Renal pelvis (tissue), 12 donors: ENCODE results near the gene GUCY1A2. TPM values are rescaled to one million over a fixed set of nuclear protein-coding genes. Genes with fewer than 3 reads are reported as not detected.
"Not testable (repeated sequence)": the region's sequence is repeated elsewhere in the genome, so short reads cannot be mapped to it uniquely, and the experiment has no call there.

ENCODE experiments used
- DNase-seq: peaks from one replicate; pipeline ENCODE4 v3.0.0-alpha.2; 2013
- long read RNA-seq, 16 experiments: transcript quantifications; one replicate each; lab custom pipeline, GENCODE V29; 2026
- polyA plus RNA-seq, 3 donors: library from polyadenylated mRNA; unstranded; fragments of 120-200 nt; gene quantifications; one replicate each; pipeline ENCODE4 v1.2.1, GENCODE V29; 2013; ENCODE audit not compliant: insufficient read length in 3 of 3

Gene GUCY1A2
- 1 to 10 TPM; 2.0 to 2.7 (median 2.5) TPM for polyA plus RNA-seq
- long read RNA-seq, donor 1, result 0 reads
- long read RNA-seq, donor 2, result 0 reads
- long read RNA-seq, donor 3, result 0 reads
- long read RNA-seq, donor 4, result 0 reads
- long read RNA-seq, donor 5, result 0 reads
- long read RNA-seq, donor 6, result 0 reads
- long read RNA-seq, donor 7, result 0 reads
- long read RNA-seq, donor 8, result 0 reads
- long read RNA-seq, donor 9, result 0 reads
- long read RNA-seq, donor 10, result 0 reads
- long read RNA-seq, donor 11, result 0 reads
- long read RNA-seq, donor 12, full-length matches to known transcripts, result 1 of 1 reads
- long read RNA-seq, donor 12, partial matches to known transcripts, result 0 of 1 reads
- long read RNA-seq, donor 12, other reads (novel, unspliced or antisense), result 0 of 1 reads
- long read RNA-seq, donor 13, result 0 reads
- long read RNA-seq, donor 14, result 0 reads
- long read RNA-seq, donor 15, result 0 reads
- long read RNA-seq, donor 16, result 0 reads

GRCh38 chr11:107018219-107018901 lies at the start of gene GUCY1A2:
GUCY1A2 (minus strand) TSS chr11:107018476; CDS start chr11:107018055, 421 bp downstream.
- DNase-seq, result peak; percentile 23

DNA sequence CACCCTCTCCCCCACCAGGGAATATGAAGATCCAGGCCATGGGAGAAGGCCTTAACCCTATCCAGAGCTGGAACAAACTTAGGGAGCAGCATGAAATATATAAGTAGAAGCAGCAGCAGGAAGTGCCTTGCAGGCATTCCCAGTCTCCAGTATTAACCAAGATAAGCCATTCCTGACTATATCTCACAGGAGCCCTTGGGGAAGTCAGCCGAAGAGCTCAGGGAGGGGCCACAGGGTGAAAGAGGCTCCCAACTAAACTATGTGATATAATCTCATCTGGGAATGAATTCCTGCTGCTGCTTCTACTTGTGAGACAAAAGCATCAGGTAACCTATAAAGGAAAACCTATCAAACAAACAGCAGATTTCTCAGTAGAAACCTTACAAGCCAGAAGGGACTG lies 36.1 kb upstream of the GUCY1A2 start:
- no peak for DNase-seq

DNA sequence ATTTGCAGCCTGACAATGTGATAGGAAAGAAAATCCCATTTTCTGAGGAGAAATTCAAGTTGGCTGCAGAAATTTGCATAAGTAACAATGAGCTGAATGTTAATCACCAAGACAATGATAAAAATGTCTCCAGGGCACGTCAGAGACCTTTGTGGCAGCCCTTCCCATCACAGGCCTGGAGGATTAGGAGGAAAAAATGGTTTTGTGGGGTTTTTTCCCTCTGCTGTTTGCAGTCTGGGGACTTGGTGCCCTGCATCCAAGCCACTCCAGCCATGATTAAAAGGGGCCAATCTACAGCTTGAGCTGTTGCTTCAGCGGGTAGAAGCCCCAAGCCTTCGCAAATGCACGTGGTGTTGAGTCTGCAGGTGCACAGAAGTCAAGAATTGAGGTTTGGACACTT lies 33.1 kb upstream of the GUCY1A2 start:
- not testable (repeated sequence) for DNase-seq

GRCh38 chr11:107050899-107051298 lies 32.6 kb upstream of the GUCY1A2 start:
- not testable (repeated sequence) for DNase-seq

DNA sequence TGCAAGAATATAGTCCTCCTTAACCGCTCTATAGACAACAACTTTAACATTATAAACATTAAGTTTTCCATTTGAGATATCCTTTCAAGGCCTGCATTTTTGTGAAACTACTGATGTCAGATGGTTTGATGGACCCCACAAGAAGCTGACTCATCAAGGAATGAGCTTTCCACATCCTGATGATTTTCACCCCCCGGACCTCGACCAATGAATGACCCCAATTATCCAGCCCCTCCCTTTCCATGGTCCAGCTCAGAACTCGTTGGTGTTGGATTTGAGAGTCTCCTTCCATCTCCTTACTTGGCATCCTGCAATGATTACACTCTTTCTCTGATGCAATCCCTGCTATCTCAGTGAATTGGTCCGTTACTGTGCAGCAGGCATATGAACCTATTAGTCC lies 31.8 kb upstream of the GUCY1A2 start:
- DNase-seq, result no peak

GRCh38 chr11:107044503-107044902 lies 26.2 kb upstream of the GUCY1A2 start:
- no peak for DNase-seq

- no peak for DNase-seq
These were observed 25.1 kb upstream of the GUCY1A2 start for GRCh38 chr11:107043242-107044006.

GRCh38 chr11:107042748-107043147 lies 24.5 kb upstream of the GUCY1A2 start:
- no peak for DNase-seq

- no peak for DNase-seq
These were observed 22.8 kb upstream of the GUCY1A2 start for GRCh38 chr11:107041088-107041444.

GRCh38 chr11:107040433-107041087 lies 22.3 kb upstream of the GUCY1A2 start:
- no peak for DNase-seq

DNA sequence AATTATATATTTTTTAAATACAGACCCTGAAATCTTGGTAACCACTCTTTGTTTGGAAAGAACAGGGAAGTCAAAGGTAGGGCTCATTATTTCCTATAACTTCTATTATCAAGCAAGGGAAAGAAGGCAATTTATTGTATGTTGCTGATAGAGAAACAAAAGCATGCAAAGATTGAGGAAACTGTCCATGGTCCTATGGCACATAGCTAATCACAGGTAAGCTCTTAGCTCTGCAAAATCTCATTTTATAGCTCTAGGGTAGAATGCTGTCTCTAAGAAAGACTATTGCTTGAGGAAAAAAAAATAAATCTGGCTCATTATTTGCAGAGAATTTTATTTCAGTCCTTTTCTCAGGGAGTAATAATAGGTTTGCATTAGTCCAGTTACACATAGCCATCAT lies 7.4 kb upstream of the GUCY1A2 start:
- DNase-seq, result no peak

GRCh38 chr11:107020594-107020993 lies 2.3 kb upstream of the GUCY1A2 start:
- DNase-seq, result no peak

GRCh38 chr11:107018902-107019493 lies 722 bp upstream of the GUCY1A2 start:
- peak; percentile 82 for DNase-seq

DNA sequence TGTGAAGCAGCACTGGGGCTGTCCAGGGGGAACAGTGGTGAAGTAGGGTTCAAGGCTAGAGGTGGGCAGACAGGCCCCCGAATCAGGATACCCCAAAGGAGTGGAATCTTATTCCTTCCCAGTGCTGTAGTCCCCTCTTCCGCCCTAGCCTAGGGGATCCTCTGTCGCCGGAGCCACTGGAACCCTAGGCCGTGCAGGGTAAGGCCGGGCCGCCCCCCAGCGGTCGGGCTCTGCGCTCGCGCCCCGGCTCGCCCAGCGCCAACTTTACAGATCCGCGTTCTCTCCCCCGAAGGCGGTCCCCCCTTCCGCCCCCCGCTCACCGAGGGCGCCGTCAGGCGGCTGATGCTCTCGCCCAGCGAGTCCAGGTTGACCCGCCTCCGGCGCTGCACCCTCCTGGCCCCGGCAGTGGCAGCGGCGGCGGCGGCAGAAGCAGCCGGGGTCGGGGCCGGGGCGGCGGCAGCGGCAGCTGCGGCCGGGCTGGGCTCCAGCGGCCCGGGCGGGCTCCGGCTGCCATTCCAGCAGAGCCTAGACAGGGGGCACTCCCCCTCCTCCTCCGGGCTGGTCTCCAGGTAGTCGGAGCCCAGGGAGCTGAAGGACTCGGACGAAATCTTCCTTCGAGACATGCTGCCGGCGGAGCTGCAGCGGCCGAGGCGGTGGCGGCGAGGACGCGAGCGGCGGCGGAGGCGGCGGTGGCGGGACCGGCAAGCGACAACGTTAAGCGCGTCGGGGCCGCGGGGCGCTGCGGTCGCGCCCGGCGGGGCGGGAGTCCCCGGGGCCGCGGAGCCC lies 650 bp downstream of the GUCY1A2 start:
- peak; percentile 52 for DNase-seq

DNA sequence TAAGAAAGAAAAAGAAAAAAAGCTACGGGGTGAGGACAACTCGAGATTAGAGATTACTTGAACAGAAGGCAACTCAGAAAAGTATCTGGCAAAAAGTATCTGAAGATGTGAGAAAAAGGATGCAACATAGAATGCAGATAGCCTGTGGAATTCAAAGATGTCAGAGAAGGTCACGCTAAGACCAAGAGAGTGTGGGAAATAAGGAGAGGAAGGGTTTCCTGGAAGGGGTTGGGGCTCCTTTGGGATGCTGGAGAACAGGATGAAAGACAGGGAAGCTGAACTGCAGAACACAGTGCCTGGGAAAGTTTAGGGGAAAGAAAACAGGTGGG lies 1.2 kb downstream of the GUCY1A2 start:
- no peak for DNase-seq

- no peak for DNase-seq
These were observed 3.4 kb downstream of the GUCY1A2 start for GRCh38 chr11:107014871-107015270.

- DNase-seq, result no peak
These were observed 6.3 kb downstream of the GUCY1A2 start for GRCh38 chr11:107011977-107012376.

GRCh38 chr11:107009190-107009589 lies 9.1 kb downstream of the GUCY1A2 start:
- no peak for DNase-seq

DNA sequence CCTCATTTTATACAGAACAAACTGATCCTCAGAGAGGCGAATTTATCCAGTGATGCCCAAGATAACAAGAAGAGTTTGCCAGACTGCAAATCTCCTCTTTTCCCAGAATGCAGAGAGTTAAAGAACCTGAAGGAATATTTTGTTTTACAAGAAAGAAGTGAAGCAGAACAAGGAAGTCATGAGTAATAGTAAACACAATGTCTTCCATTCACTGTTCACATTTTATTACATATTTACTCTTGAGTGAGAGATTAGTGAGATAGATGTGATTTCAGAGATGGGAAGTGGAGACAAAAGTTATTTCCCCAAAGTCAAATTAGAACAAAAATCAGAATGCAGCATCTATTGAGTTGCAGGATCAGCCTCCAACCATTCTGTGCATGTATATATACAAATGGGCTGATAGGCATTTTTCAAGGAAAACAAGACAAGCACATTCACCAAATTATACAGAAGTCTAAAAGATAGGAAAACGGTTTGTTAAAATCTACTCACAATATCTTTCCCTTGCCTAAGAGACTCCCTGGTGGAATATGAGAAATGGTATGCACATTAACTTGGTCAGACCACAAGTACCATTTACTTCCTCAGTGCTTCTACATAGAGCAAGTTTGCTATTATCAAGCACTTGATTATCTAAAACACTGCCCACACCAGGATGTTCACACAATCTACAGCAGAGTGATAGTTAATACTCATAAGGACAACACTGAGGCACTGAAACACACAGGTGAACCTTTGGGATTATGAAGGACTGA lies 12.0 kb downstream of the GUCY1A2 start:
- no peak for DNase-seq

- DNase-seq, result no peak
These were observed 19.1 kb downstream of the GUCY1A2 start for GRCh38 chr11:106999196-106999595.
